HCT116 (cell line): ENCODE data around the gene PRKCA. TPM values are rescaled to one million over a fixed set of nuclear protein-coding genes. Genes with fewer than 3 reads are reported as not detected.

Experiments used
- ATAC-seq: fragments of 200-7000 bp; cut with Tn5 transposase; 2 replicates; pipeline ENCODE4 v1.9.1; 2020; ENCODE audit warnings: mild to moderate bottlenecking, moderate library complexity
- BruUV-seq: library from RNA; stranded (reverse); fragments of 400-500 nt; replicated peaks from 2 replicates; lab custom pipeline; 2021; lab: Mats Ljungman, UMichigan
- CTCF ChIA-PET: fragments of 300-600 bp; sonication (Branson Sonifier 250); formaldehyde crosslinking; loops from one replicate; lab custom pipeline; 2021; ENCODE audit warnings: antibody characterized with exemption; lab: Charles Lee
- POLR2A ChIA-PET: fragments of 300-600, 350-600 bp; sonication (Branson Sonifier 250); formaldehyde crosslinking; loops from one replicate; lab custom pipeline; 2021; ENCODE audit warnings: antibody characterized with exemption; lab: Charles Lee
- RAD21 ChIA-PET, 2 experiments: fragments of 300-600 bp; sonication (Branson Sonifier 250); formaldehyde crosslinking; loops; one replicate each; lab custom pipeline; 2023; ENCODE audit warnings: low total read pairs in 2 of 2; ENCODE audit not compliant: uncharacterized antibody in 2 of 2, unreplicated experiment in 2 of 2, low non-redundant PET in 1 of 2; lab: Charles Lee
- DNase-seq: peaks from one replicate; pipeline ENCODE4 v3.0.0-alpha.2; 2010; ENCODE audit warnings: low read depth, low spot score
- H2AFZ ChIP-seq: fragments of 200-600 bp; shearing (Covaris generic), sonication (generic); 2 replicates; pipeline ENCODE4 v1.6.1; 2017; ENCODE audit warnings: low read depth, mixed run types, mixed read lengths, antibody characterized with exemption, low read length; ENCODE audit not compliant: poor library complexity, severe bottlenecking
- H3K27ac ChIP-seq: 2 replicates; pipeline ENCODE4 v1.5.1; 2012; ENCODE audit warnings: low read depth, low read length
- H3K27me3 ChIP-seq: fragments of 200-600 bp; sonication (generic); 2 replicates; pipeline ENCODE4 v1.6.1; 2016; ENCODE audit warnings: mixed run types, low read length, mixed read lengths; ENCODE audit not compliant: insufficient read depth
- H3K36me3 ChIP-seq, 2 experiments: fragments of 200-500 bp in 1 of 2; fragments of 200-600 bp in 1 of 2; sonication (Bioruptor generic) in 1 of 2; sonication (generic) in 1 of 2; 2 replicates each; pipeline versions ENCODE4 v1.5.1 to v1.6.1; 2014 to 2016; ENCODE audit warnings: low read length in 2 of 2, inconsistent platforms in 1 of 2, mixed read lengths in 1 of 2, mixed run types in 1 of 2; ENCODE audit not compliant: insufficient read depth in 2 of 2, control insufficient read depth in 1 of 2
- H3K4me1 ChIP-seq, 2 experiments: fragments of 200-600 bp in 1 of 2; sonication (generic) in 1 of 2; 2 replicates each; pipeline versions ENCODE4 v1.5.1 to v1.6.1; 2012 to 2017; ENCODE audit warnings: low read length in 2 of 2, inconsistent platforms in 1 of 2, mild to moderate bottlenecking in 1 of 2, mixed read lengths in 1 of 2, mixed run types in 1 of 2, moderate library complexity in 1 of 2; ENCODE audit not compliant: insufficient read depth in 2 of 2, control insufficient read depth in 1 of 2
- H3K4me2 ChIP-seq: fragments of 200-600 bp; sonication (generic); 2 replicates; pipeline ENCODE4 v1.6.1; 2017; ENCODE audit warnings: mixed run types, low read length, mixed read lengths
- H3K4me3 ChIP-seq, 2 experiments: fragments of 200-600 bp in 1 of 2; sonication (generic) in 1 of 2; replicated peaks in 1 of 2; 2 replicates each; pipeline ENCODE4 v1.5.1; 2011 to 2016; ENCODE audit warnings: low read length in 2 of 2, control low read depth in 1 of 2, low read depth in 1 of 2, mild to moderate bottlenecking in 1 of 2, mixed read lengths in 1 of 2, mixed run types in 1 of 2
- H3K79me2 ChIP-seq: fragments of 200-600 bp; sonication (generic); 2 replicates; pipeline ENCODE4 v1.6.1; 2017; ENCODE audit warnings: mild to moderate bottlenecking, mixed run types, low read length, moderate library complexity, mixed read lengths; ENCODE audit not compliant: insufficient read depth
- H3K9ac ChIP-seq: fragments of 200-600 bp; sonication (generic); 2 replicates; pipeline ENCODE4 v1.6.1; 2016; ENCODE audit warnings: low read length, mixed read lengths
- H3K9me2 ChIP-seq: fragments of 200-600 bp; sonication (generic), shearing (Covaris generic); 2 replicates; pipeline ENCODE4 v1.6.1; 2017; ENCODE audit warnings: mixed run types, mild to moderate bottlenecking, moderate library complexity; ENCODE audit not compliant: insufficient read depth
- H3K9me3 ChIP-seq, 2 experiments: fragments of 200-500 bp in 1 of 2; fragments of 200-600 bp in 1 of 2; sonication (Bioruptor generic) in 1 of 2; sonication (generic) in 1 of 2; 2 replicates each; pipeline ENCODE4 v1.6.1; 2014 to 2017; ENCODE audit warnings: low read length in 2 of 2, mixed read lengths in 2 of 2, inconsistent platforms in 1 of 2, low read depth in 1 of 2, mild to moderate bottlenecking in 1 of 2, mixed run types in 1 of 2, moderate library complexity in 1 of 2; ENCODE audit not compliant: control insufficient read depth in 1 of 2, insufficient read depth in 1 of 2
- H4K20me1 ChIP-seq: fragments of 200-600 bp; sonication (generic), shearing (Covaris generic); 2 replicates; pipeline ENCODE4 v1.6.1; 2017; ENCODE audit warnings: mixed run types, mild to moderate bottlenecking, moderate library complexity; ENCODE audit not compliant: insufficient read depth
- CEBPB ChIP-seq: IDR thresholded peaks from 2 replicates; pipeline ENCODE4 v1.6.1; 2012; ENCODE audit warnings: low read depth
- ELF1 ChIP-seq: IDR thresholded peaks from 2 replicates; pipeline ENCODE4 v1.6.1; 2012; ENCODE audit warnings: low read depth, borderline replicate concordance
- EZH2 ChIP-seq: fragments of 200-600 bp; sonication (generic); IDR thresholded peaks from 2 replicates; pipeline ENCODE4 v1.6.1; 2017; ENCODE audit warnings: antibody characterized with exemption, mixed run types
- FOSL1 ChIP-seq: IDR thresholded peaks from 2 replicates; pipeline ENCODE4 v1.6.1; 2012; ENCODE audit warnings: low read depth
- JUND ChIP-seq: IDR thresholded peaks from 2 replicates; pipeline ENCODE4 v1.6.1; 2012
- RAD21 ChIP-seq: IDR thresholded peaks from 2 replicates; pipeline ENCODE4 v1.6.1; 2012; ENCODE audit warnings: low read depth, mild to moderate bottlenecking
- SIN3A ChIP-seq: IDR thresholded peaks from 2 replicates; pipeline ENCODE4 v1.6.1; 2012; ENCODE audit warnings: low read depth
- SP1 ChIP-seq: IDR thresholded peaks from 2 replicates; pipeline ENCODE4 v1.6.1; 2012; ENCODE audit warnings: low read depth
- YY1 ChIP-seq: IDR thresholded peaks from 2 replicates; pipeline ENCODE4 v1.6.1; 2011; ENCODE audit warnings: low read length, low read depth, moderate library complexity, mild to moderate bottlenecking; ENCODE audit not compliant: insufficient replicate concordance; ENCODE audit errors: extremely low read depth
- ZFX ChIP-seq: fragments of 450-650 bp; IDR thresholded peaks from 2 replicates; pipeline ENCODE4 v1.6.1; 2017
- intact Hi-C: fragments of 100-400 bp; cut with micrococcal nuclease; formaldehyde crosslinking; loops from 2 replicates; pipeline ENCODE4 v1.10.0; 2022
- total RNA-seq: library from RNA; stranded (reverse); gene quantifications from one replicate; pipeline ENCODE4 v1.2.1, GENCODE V29; 2021; ENCODE audit not compliant: unreplicated experiment
- TF ChIP-seq, protein P1 (sequence below), 3 experiments: fragments of 200-600 bp in 1 of 3; sonication (generic) in 1 of 3; IDR thresholded peaks in 2 of 3; conservative IDR thresholded peaks in 1 of 3; 2 replicates each; pipeline ENCODE4 v1.5.1; 2012 to 2017; ENCODE audit warnings: low read depth in 2 of 3, low read length in 2 of 3, antibody characterized with exemption in 1 of 3, borderline replicate concordance in 1 of 3, control low read depth in 1 of 3, mild to moderate bottlenecking in 1 of 3, mixed read lengths in 1 of 3, mixed run types in 1 of 3, moderate library complexity in 1 of 3; ENCODE audit not compliant: insufficient read depth in 1 of 3
- TF ChIP-seq, protein P2 (sequence below): IDR thresholded peaks from 2 replicates; pipeline ENCODE4 v1.6.1; 2012
- TF ChIP-seq, protein P3 (sequence below): IDR thresholded peaks from 2 replicates; pipeline ENCODE4 v1.6.1; 2011; ENCODE audit warnings: mild to moderate bottlenecking, low read length, moderate library complexity; ENCODE audit not compliant: insufficient replicate concordance; ENCODE audit errors: extremely low read depth
- TF ChIP-seq, protein P4 (sequence below): IDR thresholded peaks from 2 replicates; pipeline ENCODE4 v1.6.1; 2012

PRKCA gene
- total RNA-seq, 1 experiment from 2014 or later, result 18.8 TPM

DNA sequence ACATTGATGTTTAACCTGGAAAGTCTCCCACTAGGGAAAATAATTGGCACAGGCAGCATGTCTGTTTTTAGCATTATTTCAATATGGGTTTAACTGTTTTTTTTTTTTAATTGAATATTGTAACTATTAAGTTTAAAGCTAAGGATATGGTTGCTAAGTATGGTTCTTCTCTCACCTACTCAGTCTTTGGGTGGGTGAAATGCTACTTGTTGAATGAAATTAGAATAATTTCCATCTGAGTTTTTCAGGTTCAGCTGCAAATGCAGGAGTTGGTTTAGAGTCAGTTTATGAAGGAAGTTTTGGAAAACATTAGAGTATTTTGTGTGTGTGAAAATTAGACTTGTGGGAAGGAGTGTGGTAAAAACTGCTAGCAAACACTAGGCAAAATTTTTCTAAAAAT lies 93.5 kb downstream of the PRKCA start:
- Histone ChIP-seq H2AFZ (no peak overlapping the region), H3K4me2 (no peak overlapping the region), H3K36me3 (no peaks in the 10 kb centered on the region), H3K9me2 (no peaks in the 10 kb centered on the region), H3K4me1 (no peaks in the 10 kb centered on the region), H3K4me3 (no peak overlapping the region), H3K79me2 (no peaks in the 10 kb centered on the region), H3K27ac (no peak overlapping the region), H3K9ac (no peak overlapping the region), H3K9me3 (0 out of 4 replicates have a peak, but pooled peaks cover 0 to 3% of the 10 kb centered on the region in 2 experiments), H4K20me1 (no peaks in the 10 kb centered on the region), H3K27me3 (no peaks in the 10 kb centered on the region)
- CTCF ChIA-PET, result no interaction called here
- TF ChIP-seq, protein P1, sequence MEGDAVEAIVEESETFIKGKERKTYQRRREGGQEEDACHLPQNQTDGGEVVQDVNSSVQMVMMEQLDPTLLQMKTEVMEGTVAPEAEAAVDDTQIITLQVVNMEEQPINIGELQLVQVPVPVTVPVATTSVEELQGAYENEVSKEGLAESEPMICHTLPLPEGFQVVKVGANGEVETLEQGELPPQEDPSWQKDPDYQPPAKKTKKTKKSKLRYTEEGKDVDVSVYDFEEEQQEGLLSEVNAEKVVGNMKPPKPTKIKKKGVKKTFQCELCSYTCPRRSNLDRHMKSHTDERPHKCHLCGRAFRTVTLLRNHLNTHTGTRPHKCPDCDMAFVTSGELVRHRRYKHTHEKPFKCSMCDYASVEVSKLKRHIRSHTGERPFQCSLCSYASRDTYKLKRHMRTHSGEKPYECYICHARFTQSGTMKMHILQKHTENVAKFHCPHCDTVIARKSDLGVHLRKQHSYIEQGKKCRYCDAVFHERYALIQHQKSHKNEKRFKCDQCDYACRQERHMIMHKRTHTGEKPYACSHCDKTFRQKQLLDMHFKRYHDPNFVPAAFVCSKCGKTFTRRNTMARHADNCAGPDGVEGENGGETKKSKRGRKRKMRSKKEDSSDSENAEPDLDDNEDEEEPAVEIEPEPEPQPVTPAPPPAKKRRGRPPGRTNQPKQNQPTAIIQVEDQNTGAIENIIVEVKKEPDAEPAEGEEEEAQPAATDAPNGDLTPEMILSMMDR (IDR thresholded peaks at IDR 0.05 in 2 of 3, conservative IDR thresholded peaks at IDR 0.05 in 1 of 3; ENCODE audit: borderline replicate concordance in 1 of 3, insufficient read depth in 1 of 3, low read depth in 2 of 3, low read length in 2 of 3), result no peak
- no peak for TF ChIP-seq FOSL1
- ATAC-seq (no peak), DNase-seq (no peak)
- RAD21 ChIA-PET, result no interaction called here
- BruUV-seq, result no TSS peak
- POLR2A ChIA-PET, result no interaction called here
- intact Hi-C loops, result no loop called here

DNA sequence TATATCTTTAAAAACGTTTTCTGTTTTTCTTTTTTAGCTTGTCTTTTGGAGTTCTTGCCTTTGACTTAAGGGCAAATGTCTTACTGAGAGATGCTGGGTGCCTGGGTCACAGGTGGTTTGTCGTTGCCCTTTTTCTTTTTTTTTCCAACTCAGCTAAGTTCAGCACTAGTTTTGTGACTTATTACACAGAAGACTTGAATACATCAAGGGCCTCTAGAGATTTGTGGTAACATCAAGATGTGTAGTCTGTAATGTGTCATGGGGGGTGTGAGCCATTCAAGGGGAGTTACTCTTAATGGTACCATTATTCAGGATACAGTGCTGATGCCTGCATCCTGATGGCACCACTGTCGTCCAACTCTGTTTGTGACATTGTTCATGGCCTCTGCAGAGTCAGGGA lies 95.1 kb downstream of the PRKCA start:
- Histone ChIP-seq H3K9me2 (no peaks in the 10 kb centered on the region), H3K27me3 (no peaks in the 10 kb centered on the region), H3K9me3 (0 out of 4 replicates have a peak, but pooled peaks cover 0 to 3% of the 10 kb centered on the region in 2 experiments), H3K4me3 (no peak overlapping the region), H3K36me3 (no peaks in the 10 kb centered on the region), H3K27ac (no peak overlapping the region), H4K20me1 (no peaks in the 10 kb centered on the region), H3K79me2 (no peaks in the 10 kb centered on the region), H3K9ac (no peak overlapping the region), H3K4me1 (no peaks in the 10 kb centered on the region), H2AFZ (no peak overlapping the region), H3K4me2 (no peak overlapping the region)
- DNase-seq, result no peak
- no peak for ATAC-seq
- ChIA-PET CTCF (interaction anchor here (0.6 to 0.7 kb wide), 2 partner anchors 11 to 241 kb away, joined by 3 read pairs; no protein-coding TSS in a partner anchor), RAD21 (no interaction called here), POLR2A (no interaction called here)
- TF ChIP-seq CEBPB (no peak), RAD21 (no peak), ZFX (no peak), SP1 (no peak), FOSL1 (no peak), ELF1 (no peak), JUND (no peak), EZH2 (no peak), SIN3A (no peak), YY1 (no peak)
- TF ChIP-seq, protein P2, sequence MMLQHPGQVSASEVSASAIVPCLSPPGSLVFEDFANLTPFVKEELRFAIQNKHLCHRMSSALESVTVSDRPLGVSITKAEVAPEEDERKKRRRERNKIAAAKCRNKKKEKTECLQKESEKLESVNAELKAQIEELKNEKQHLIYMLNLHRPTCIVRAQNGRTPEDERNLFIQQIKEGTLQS, result no peak
- TF ChIP-seq, protein P3, sequence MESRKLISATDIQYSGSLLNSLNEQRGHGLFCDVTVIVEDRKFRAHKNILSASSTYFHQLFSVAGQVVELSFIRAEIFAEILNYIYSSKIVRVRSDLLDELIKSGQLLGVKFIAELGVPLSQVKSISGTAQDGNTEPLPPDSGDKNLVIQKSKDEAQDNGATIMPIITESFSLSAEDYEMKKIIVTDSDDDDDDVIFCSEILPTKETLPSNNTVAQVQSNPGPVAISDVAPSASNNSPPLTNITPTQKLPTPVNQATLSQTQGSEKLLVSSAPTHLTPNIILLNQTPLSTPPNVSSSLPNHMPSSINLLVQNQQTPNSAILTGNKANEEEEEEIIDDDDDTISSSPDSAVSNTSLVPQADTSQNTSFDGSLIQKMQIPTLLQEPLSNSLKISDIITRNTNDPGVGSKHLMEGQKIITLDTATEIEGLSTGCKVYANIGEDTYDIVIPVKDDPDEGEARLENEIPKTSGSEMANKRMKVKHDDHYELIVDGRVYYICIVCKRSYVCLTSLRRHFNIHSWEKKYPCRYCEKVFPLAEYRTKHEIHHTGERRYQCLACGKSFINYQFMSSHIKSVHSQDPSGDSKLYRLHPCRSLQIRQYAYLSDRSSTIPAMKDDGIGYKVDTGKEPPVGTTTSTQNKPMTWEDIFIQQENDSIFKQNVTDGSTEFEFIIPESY, result no peak
- TF ChIP-seq, protein P4, sequence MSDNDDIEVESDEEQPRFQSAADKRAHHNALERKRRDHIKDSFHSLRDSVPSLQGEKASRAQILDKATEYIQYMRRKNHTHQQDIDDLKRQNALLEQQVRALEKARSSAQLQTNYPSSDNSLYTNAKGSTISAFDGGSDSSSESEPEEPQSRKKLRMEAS, result no peak
- TF ChIP-seq, protein P1 (IDR thresholded peaks at IDR 0.05 in 2 of 3, conservative IDR thresholded peaks at IDR 0.05 in 1 of 3; ENCODE audit: borderline replicate concordance in 1 of 3, insufficient read depth in 1 of 3, low read depth in 2 of 3, low read length in 2 of 3), result no peak
- intact Hi-C loops, result no loop called here
- no TSS peak for BruUV-seq
